Putamen (tissue), 1 donor: Measurements from ENCODE around the gene C19orf81.

Experiments
- DNase-seq: peaks from one replicate; pipeline ENCODE4 v3.0.0-alpha.2; 2016; ENCODE audit warnings: low spot score

C19orf81 gene

GRCh38 chr19:50629194-50629593 lies 20.1 kb upstream of the C19orf81 start:
- DNase-seq: no peak

- no peak for DNase-seq
Measured at GRCh38 chr19:50629801-50630200, 19.4 kb upstream of the C19orf81 start.

- DNase-seq: no peak
Measured at GRCh38 chr19:50632151-50632835, 17.0 kb upstream of the C19orf81 start.

- DNase-seq: no peak
Measured at GRCh38 chr19:50633359-50633758, 15.9 kb upstream of the C19orf81 start.

GRCh38 chr19:50633973-50634372 lies 15.3 kb upstream of the C19orf81 start:
- DNase-seq: no peak

GRCh38 chr19:50636317-50637085 lies 12.7 kb upstream of the C19orf81 start:
- DNase-seq: no peak

GRCh38 chr19:50638600-50638999 lies 10.6 kb upstream of the C19orf81 start:
- DNase-seq: no peak

GRCh38 chr19:50639121-50640112 lies 9.8 kb upstream of the C19orf81 start, which contains the start of gene SYT3:
SYT3 (minus strand) TSS chr19:50639881; CDS start chr19:50637411, 2,470 bp downstream.
- DNase-seq: peak; percentile 72

- DNase-seq: no peak
Measured at GRCh38 chr19:50640368-50640767, 8.9 kb upstream of the C19orf81 start.

- DNase-seq: no peak
Measured at GRCh38 chr19:50644315-50644915, 4.8 kb upstream of the C19orf81 start.

GRCh38 chr19:50645107-50645506 lies 4.1 kb upstream of the C19orf81 start:
- DNase-seq: no peak

- DNase-seq: no peak
Measured at GRCh38 chr19:50646074-50646807, 3.0 kb upstream of the C19orf81 start.

GRCh38 chr19:50647879-50648615 lies 1.2 kb upstream of the C19orf81 start:
- no peak for DNase-seq

- DNase-seq: no peak
Measured at GRCh38 chr19:50648659-50649058, 586 bp upstream of the C19orf81 start.

- DNase-seq: no peak
Measured at GRCh38 chr19:50651174-50651573, 1.9 kb downstream of the C19orf81 start.

- no peak for DNase-seq
Measured at GRCh38 chr19:50652722-50653121, 3.5 kb downstream of the C19orf81 start.

GRCh38 chr19:50654882-50655281 lies 5.6 kb downstream of the C19orf81 start:
- DNase-seq: no peak

GRCh38 chr19:50657222-50657669 lies 8.0 kb downstream of the C19orf81 start:
- DNase-seq: no peak

- peak; percentile 99 for DNase-seq
Measured at GRCh38 chr19:50657712-50658440, 8.6 kb downstream of the C19orf81 start.
